ENCODE measurements around the gene CERT1. TPM values are rescaled to one million over a fixed set of nuclear protein-coding genes. Genes with fewer than 3 reads are reported as not detected.

Gene CERT1
- polyA plus RNA-seq, 3 donors, result 16.6 to 50.5 (median 45.9) TPM

DNA sequence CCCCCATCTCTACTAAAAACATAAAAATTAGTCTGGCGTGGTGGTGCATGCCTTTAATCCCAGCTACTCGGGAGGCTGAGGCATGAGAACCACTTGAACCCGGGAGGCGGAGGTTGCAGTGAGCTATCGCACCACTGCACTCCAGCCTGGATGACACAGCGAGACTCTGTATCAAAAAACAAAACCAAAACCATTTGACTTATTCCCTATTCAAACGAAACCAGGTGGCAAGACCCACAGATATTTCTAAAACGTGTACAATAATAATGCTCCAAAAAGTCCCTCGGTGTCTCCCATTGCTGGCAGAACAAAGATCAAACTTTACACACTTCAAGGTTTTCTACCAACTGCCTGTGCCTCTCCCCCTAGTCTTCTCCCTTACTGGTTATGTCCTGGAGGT, 144.6 kb downstream of the CERT1 start:
- Mint-ChIP-seq H3K27me3 (ENCODE audit: low read depth in 3 of 3) (peaks cover 0 to 1% (median 0%) of the 10 kb centered on the region in 3 donors), H3K27ac (peak overlapping the region in 2 of 7 donors; percentile 23 to 43), H3K9me3 (peaks cover 0 to 2% (median 0%) of the 10 kb centered on the region in 7 donors), H3K4me1 (no peaks in the 10 kb centered on the region), H3K36me3 (peaks cover 18 to 34% of the 10 kb centered on the region in 2 donors), H3K4me3 (no peak overlapping the region)
- Histone ChIP-seq H3K27me3 (ENCODE audit: control insufficient read depth in 2 of 2, insufficient read depth in 2 of 2, low read length in 2 of 2) (no peaks in the 10 kb centered on the region), H3K4me2 (replicated peaks; ENCODE audit: extremely low read depth, low read length, poor library complexity, severe bottlenecking) (no peak overlapping the region), H3K4me1 (ENCODE audit: control insufficient read depth in 1 of 2, insufficient read depth in 2 of 2, low read length in 2 of 2) (no peaks in the 10 kb centered on the region), H3K4me3 (replicated peaks in 1 of 3; ENCODE audit: low read depth in 2 of 3, low read length in 3 of 3) (no peak overlapping the region), H3K36me3 (replicated peaks in 1 of 2; ENCODE audit: control insufficient read depth in 1 of 2, insufficient read depth in 2 of 2, low read length in 2 of 2) (peaks cover 20 to 44% of the 10 kb centered on the region in 2 donors), H3K9ac (ENCODE audit: insufficient read depth, low read length, poor library complexity, severe bottlenecking) (no peak overlapping the region), H2AFZ (ENCODE audit: insufficient read depth, low read depth, low read length, poor library complexity, severe bottlenecking) (no peak overlapping the region), H4K20me1 (ENCODE audit: insufficient read depth, low read length) (peaks cover 4% of the 10 kb centered on the region), H3K79me2 (ENCODE audit: insufficient read depth, low read length) (no peaks in the 10 kb centered on the region), H3K9me3 (replicated peaks in 1 of 2; ENCODE audit: control insufficient read depth in 1 of 2, insufficient read depth in 1 of 2, low read length in 2 of 2) (no peaks in the 10 kb centered on the region), H3K27ac (ENCODE audit: low read depth in 1 of 2, low read length in 2 of 2) (no peak overlapping the region)
- intact Hi-C loops (cut with micrococcal nuclease), result no loop called here
- TF ChIP-seq, protein P1, sequence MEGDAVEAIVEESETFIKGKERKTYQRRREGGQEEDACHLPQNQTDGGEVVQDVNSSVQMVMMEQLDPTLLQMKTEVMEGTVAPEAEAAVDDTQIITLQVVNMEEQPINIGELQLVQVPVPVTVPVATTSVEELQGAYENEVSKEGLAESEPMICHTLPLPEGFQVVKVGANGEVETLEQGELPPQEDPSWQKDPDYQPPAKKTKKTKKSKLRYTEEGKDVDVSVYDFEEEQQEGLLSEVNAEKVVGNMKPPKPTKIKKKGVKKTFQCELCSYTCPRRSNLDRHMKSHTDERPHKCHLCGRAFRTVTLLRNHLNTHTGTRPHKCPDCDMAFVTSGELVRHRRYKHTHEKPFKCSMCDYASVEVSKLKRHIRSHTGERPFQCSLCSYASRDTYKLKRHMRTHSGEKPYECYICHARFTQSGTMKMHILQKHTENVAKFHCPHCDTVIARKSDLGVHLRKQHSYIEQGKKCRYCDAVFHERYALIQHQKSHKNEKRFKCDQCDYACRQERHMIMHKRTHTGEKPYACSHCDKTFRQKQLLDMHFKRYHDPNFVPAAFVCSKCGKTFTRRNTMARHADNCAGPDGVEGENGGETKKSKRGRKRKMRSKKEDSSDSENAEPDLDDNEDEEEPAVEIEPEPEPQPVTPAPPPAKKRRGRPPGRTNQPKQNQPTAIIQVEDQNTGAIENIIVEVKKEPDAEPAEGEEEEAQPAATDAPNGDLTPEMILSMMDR (IDR thresholded peaks at IDR 0.05), result no peak
- DNase-seq, result no peak
- WGBS (ENCODE audit: insufficient coverage), result 92% methylated on average over 9 of the region's 9 CpGs

DNA sequence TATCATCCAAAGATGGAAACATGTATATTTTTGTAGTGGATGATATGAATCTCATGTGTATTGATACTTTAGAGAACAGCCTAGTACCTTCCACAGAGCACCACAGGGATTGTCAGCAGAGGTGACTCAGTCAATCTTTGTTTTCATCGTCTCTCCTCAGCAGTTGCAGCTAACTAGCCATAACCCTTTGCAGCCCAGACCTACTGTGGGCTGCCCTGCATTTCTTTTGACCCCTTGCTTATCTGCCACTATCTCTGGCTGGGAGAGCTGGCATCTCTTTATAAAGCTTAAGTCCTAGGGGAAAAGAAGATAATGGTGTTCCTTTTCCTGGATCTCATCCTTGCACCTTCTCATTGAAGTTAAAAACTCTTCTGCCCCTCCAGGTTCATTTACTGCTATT, 145.7 kb downstream of the CERT1 start:
- no peak overlapping the region for H3K4me3 ChIP-seq (replicated peaks in 1 of 3; ENCODE audit: low read depth in 2 of 3, low read length in 3 of 3)
- H3K27me3 ChIP-seq (ENCODE audit: control insufficient read depth in 2 of 2, insufficient read depth in 2 of 2, low read length in 2 of 2), result no peaks in the 10 kb centered on the region
- H3K4me2 ChIP-seq (replicated peaks; ENCODE audit: extremely low read depth, low read length, poor library complexity, severe bottlenecking), result no peak overlapping the region
- Mint-ChIP-seq H3K9me3 (peaks cover 0 to 2% (median 0%) of the 10 kb centered on the region in 7 donors), H3K27ac (peak overlapping the region in 1 of 7 donors; percentile 29), H3K36me3 (peaks cover 24 to 38% of the 10 kb centered on the region in 2 donors), H3K4me1 (no peaks in the 10 kb centered on the region), H3K27me3 (ENCODE audit: low read depth in 3 of 3) (peaks cover 0 to 1% (median 0%) of the 10 kb centered on the region in 3 donors), H3K4me3 (no peak overlapping the region)
- H3K4me1 ChIP-seq (ENCODE audit: control insufficient read depth in 1 of 2, insufficient read depth in 2 of 2, low read length in 2 of 2), result no peaks in the 10 kb centered on the region
- H4K20me1 ChIP-seq (ENCODE audit: insufficient read depth, low read length), result peaks cover 4% of the 10 kb centered on the region
- TF ChIP-seq, protein P1 (IDR thresholded peaks at IDR 0.05), result no peak
- H3K9ac ChIP-seq (ENCODE audit: insufficient read depth, low read length, poor library complexity, severe bottlenecking), result no peak overlapping the region
- H2AFZ ChIP-seq (ENCODE audit: insufficient read depth, low read depth, low read length, poor library complexity, severe bottlenecking), result no peak overlapping the region
- H3K79me2 ChIP-seq (ENCODE audit: insufficient read depth, low read length), result no peaks in the 10 kb centered on the region
- 83% methylated on average over 1 of the region's 1 CpG for WGBS (ENCODE audit: insufficient coverage)
- intact Hi-C loops (cut with micrococcal nuclease), result no loop called here
- peaks cover 24 to 46% of the 10 kb centered on the region in 2 donors for H3K36me3 ChIP-seq (replicated peaks in 1 of 2; ENCODE audit: control insufficient read depth in 1 of 2, insufficient read depth in 2 of 2, low read length in 2 of 2)
- DNase-seq, result no peak
- no peak overlapping the region for H3K27ac ChIP-seq (ENCODE audit: low read depth in 1 of 2, low read length in 2 of 2)
- no peaks in the 10 kb centered on the region for H3K9me3 ChIP-seq (replicated peaks in 1 of 2; ENCODE audit: control insufficient read depth in 1 of 2, insufficient read depth in 1 of 2, low read length in 2 of 2)
